Testis (tissue), 2 donors: Measurements from ENCODE around the gene CDCP1.

Experiments used
- CTCF ChIP-seq, 3 experiments: fragments of 450-650 bp in 2 of 3; fragments of 200-600 bp in 1 of 3; sonication (generic) in 1 of 3; IDR thresholded peaks; one replicate each; pipeline ENCODE4 v1.5.1; 2016 to 2019; ENCODE audit warnings: antibody characterized with exemption in 3 of 3, mild to moderate bottlenecking in 2 of 3, moderate library complexity in 1 of 3
- POLR2A ChIP-seq: fragments of 450-650 bp; IDR thresholded peaks from one replicate; pipeline ENCODE4 v1.6.1; 2017; ENCODE audit warnings: antibody characterized with exemption, mild to moderate bottlenecking, moderate library complexity

DNA sequence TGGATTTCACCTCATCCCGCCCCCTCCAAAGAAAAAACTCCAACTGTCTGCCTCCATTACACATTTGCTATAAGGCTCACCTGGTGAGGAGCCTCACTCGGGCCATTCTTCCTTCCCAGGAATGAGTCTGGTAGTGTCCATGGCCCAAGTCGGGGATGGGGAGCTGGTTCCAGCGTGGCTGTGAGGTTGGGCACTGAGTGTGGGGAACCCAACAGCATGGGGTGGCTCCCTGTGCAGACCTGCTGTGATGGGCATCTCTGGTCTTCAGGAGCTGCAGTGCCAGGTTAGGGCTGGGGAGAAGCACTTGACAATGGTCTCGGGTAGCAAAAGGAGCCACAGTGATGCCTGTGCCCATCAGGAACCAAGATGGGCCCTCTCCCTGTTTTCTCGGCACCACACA, 40.7 kb upstream of the CDCP1 start:
- no peak for TF ChIP-seq CTCF (IDR thresholded peaks at IDR 0.05)
- TF ChIP-seq POLR2A: no peak
